HG02798 (cell line): ENCODE data around the gene OR5B17.
"Not testable (repeated sequence)": the region's sequence is repeated elsewhere in the genome, so short reads cannot be mapped to it uniquely, and the experiment has no call there.

ENCODE experiments used
- ATAC-seq: cut with Tn5 transposase; IDR thresholded peaks from one replicate; pipeline ENCODE4 v1.9.1; 2021; ENCODE audit warnings: mild to moderate bottlenecking; ENCODE audit not compliant: unreplicated experiment, poor library complexity

Gene OR5B17

DNA sequence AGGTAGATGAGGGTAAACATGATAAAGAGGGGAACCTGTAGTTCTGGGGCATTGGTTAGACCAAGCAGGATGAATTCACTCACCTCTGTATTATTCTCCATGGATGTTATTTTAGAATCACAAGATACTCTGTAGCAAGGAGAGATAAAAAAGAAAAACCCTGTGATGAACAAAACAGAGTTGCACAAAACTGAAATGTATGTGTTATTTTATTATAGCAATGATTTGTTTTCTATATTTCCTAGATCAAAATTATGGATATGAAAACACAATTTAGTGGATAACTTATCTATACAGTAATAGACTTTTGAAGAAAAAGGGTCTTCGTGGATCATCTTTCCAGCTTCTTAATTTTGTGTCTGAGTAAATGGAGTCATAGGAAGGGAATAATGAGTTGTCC is at the start of gene OR5B17:
Gene OR5B17 (minus strand): TSS at position 101 of the 400 bp plus-strand sequence. CDS start 0 bp downstream, at position 101.
- no peak for ATAC-seq

- no peak for ATAC-seq
Observed at GRCh38 chr11:58406774-58407173, 47.9 kb upstream of the OR5B17 start, which contains the start of gene OR5B3. Gene OR5B3, minus strand, starts transcription at chr11:58406874. Its CDS starts 3,465 bp downstream, at chr11:58403409.

DNA sequence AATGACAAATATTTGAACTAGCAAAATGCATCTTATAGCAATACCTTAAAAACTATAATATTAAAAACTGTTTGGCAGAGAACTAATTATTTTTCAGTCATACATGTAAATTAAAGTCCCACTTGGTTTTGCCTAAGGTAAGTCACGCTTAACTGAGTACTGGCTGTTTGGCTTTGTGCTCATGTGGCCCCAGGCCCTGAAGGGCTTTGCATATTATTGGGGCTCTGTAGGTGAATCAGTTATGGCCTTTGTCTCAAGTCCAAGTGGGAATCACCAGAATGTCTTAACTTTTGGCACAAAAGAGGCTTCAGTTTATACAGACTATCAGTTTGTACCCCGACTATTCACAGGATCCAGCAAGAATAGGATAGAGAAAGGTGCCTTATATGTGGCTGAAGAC is 40.8 kb upstream of the OR5B17 start:
- ATAC-seq = not testable (repeated sequence)

DNA sequence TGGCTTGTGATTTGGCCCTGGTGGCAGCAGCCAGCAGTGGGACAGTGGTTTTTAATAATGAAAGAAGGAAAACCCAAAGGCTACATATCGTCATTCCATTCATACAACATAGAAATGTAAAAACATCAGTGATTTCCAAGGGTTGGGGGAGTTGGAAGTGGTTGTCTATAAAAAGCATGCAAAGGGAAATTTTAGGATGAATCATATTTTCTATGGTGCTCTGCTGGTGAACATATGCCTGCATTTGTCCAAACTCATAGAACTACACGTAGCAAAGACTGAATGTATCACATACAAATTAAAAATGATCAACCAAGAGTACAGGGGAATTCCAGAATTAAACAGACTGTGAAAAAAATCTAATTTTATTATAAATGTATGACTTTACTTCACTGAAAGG is 36.7 kb upstream of the OR5B17 start:
- no peak for ATAC-seq

GRCh38 chr11:58394195-58394594 is 35.3 kb upstream of the OR5B17 start:
- no peak for ATAC-seq

- no peak for ATAC-seq
Observed at GRCh38 chr11:58392746-58393145, 33.9 kb upstream of the OR5B17 start.

- no peak for ATAC-seq
Observed at GRCh38 chr11:58391879-58392278, 33.0 kb upstream of the OR5B17 start.

DNA sequence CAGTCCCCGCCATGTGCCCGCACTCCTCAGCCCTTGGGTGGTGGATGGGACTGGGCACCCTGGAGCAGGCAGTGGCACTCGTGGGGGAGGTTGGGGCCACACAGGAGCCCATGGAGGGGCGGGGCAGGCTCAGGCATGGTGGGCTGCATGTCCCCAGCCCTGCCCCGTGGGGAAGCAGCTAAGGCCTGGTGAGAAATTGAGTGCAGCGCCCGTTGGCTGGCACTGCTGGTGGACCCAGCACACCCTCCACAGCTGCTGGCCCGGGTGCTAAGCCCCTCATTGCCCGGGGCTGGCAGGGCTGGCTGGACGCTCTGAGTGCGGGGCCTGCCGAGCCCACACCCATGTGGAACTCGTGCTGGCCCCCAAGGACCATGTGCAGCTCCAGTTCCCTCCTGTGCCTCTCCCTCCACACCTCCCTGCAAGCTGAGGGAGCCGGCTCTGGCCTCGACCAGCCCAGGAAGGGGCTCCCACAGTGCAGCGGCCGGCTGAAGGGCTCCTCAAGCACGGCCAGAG is 31.7 kb upstream of the OR5B17 start:
- no peak for ATAC-seq

- ATAC-seq = no peak
Observed at GRCh38 chr11:58354727-58355126, 4.1 kb downstream of the OR5B17 start.

GRCh38 chr11:58345204-58345603 is 13.7 kb downstream of the OR5B17 start:
- ATAC-seq = no peak

DNA sequence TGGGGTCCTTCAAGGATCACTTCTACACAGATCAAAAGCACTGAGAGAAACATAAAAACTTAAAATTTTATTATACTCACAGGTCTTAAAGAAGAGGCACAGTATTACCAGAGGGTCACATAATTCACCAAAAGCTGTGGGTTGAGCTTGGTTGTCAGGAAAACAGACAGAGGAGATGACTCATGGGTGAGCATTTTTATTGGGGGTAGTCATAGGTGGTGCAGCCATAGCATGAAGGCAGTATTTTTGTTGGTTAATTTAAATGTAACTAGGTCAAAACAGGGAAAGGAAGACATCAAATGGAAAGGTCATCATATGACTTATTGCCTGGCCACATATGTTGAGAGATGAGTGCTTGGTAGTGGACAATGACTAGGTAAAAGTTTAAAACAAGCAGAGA is 24.2 kb downstream of the OR5B17 start:
- no peak for ATAC-seq

GRCh38 chr11:58330861-58331260 is 28.0 kb downstream of the OR5B17 start:
- ATAC-seq = no peak

GRCh38 chr11:58318532-58318931 is 40.3 kb downstream of the OR5B17 start:
- ATAC-seq = no peak

GRCh38 chr11:58316142-58316541 is 42.7 kb downstream of the OR5B17 start:
- ATAC-seq = no peak
